Measurements from ENCODE around the gene PRR20G.

PRR20G gene

DNA sequence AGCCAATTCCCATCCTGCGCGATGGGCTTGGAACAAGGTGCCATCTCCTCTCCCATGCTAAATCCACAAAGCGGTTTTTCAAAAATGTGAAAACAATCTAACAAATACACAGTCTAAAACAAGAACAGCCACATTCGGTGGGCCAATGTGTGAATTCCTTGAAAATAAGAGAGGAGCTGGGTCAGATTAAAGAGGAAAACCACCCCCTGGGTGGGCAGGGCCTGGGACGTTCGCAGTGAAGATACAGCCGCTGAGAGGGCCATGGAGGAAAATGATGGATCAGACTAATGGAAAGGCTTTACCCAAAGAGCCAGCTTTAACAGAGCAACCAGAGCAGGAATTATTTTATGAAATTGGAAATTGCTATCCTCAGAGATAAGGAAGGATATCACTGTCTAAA, 27.4 kb downstream of the PRR20G start:
- H3K36me3 ChIP-seq (ENCODE audit: control insufficient read depth in 2 of 2, insufficient read depth in 1 of 2, low read length in 2 of 2) = no peaks in the 10 kb centered on the region
- no peak overlapping the region for H3K27ac ChIP-seq (ENCODE audit: extremely low read depth, low read depth, low read length)
- H3K4me3 ChIP-seq (ENCODE audit: low read depth, low read length) = no peak overlapping the region
- CTCF ChIA-PET = interaction anchor here (0.6 kb wide), 1 partner anchor 1086 kb away, joined by 3 read pairs; no protein-coding TSS in a partner anchor
- H3K9me3 ChIP-seq (ENCODE audit: control insufficient read depth, insufficient read depth, low read depth, low read length) = no peaks in the 10 kb centered on the region
- no peaks in the 10 kb centered on the region for H3K4me1 ChIP-seq (ENCODE audit: control insufficient read depth, insufficient read depth, low read length)
- POLR2A ChIA-PET = no interaction called here
- TF ChIP-seq HOXC10 (CRISPR knock-in tag; IDR thresholded peaks at IDR 0.05) (no peak), ZNF560 (tag by site-specific recombination; IDR thresholded peaks at IDR 0.05; ENCODE audit: borderline replicate concordance) (no peak), ZNF335 (tag by site-specific recombination; conservative IDR thresholded peaks at IDR 0.05) (no peak), ZNF311 (tag by site-specific recombination; IDR thresholded peaks at IDR 0.05; ENCODE audit: borderline replicate concordance) (no peak), ZBTB20 (tag by site-specific recombination; IDR thresholded peaks at IDR 0.05) (no peak)

DNA sequence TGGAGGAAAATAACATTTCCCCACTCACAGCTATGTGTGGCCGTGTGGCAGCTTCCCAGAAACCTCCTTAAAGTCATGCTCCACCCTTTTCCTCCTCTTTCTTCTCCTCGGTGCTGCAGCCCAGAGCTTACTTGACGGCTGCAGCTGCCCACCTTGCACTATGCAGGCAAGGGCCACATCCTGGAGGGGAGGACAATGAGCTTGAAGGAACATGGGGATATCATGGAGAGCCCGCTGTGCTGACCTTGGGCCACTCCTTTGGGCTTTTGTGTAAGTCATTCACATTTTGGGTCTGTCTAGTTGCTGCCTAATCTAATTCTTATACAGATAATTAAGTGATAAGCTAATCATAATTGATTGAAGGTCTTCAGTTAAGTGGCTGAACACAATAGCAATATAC, 28.0 kb downstream of the PRR20G start:
- no peak overlapping the region for H3K4me3 ChIP-seq (ENCODE audit: low read depth, low read length)
- ChIA-PET POLR2A (no interaction called here), CTCF (interaction anchor here (0.6 kb wide), 1 partner anchor 622 kb away, joined by 4 read pairs; no protein-coding TSS in a partner anchor)
- H3K4me1 ChIP-seq (ENCODE audit: control insufficient read depth, insufficient read depth, low read length) = no peaks in the 10 kb centered on the region
- TF ChIP-seq ZNF571 (tag by site-specific recombination; IDR thresholded peaks at IDR 0.05) = no peak
- no peak for TF ChIP-seq ZNF664 (tag by site-specific recombination; IDR thresholded peaks at IDR 0.05)
- TF ChIP-seq ZNF214 (tag by site-specific recombination; IDR thresholded peaks at IDR 0.05; ENCODE audit: borderline replicate concordance) = no peak
- TF ChIP-seq ZNF747 (tag by site-specific recombination; IDR thresholded peaks at IDR 0.05) = no peak
- TF ChIP-seq, protein P1, sequence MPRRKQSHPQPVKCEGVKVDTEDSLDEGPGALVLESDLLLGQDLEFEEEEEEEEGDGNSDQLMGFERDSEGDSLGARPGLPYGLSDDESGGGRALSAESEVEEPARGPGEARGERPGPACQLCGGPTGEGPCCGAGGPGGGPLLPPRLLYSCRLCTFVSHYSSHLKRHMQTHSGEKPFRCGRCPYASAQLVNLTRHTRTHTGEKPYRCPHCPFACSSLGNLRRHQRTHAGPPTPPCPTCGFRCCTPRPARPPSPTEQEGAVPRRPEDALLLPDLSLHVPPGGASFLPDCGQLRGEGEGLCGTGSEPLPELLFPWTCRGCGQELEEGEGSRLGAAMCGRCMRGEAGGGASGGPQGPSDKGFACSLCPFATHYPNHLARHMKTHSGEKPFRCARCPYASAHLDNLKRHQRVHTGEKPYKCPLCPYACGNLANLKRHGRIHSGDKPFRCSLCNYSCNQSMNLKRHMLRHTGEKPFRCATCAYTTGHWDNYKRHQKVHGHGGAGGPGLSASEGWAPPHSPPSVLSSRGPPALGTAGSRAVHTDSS (tag by site-specific recombination; IDR thresholded peaks at IDR 0.05) = no peak
- no peak for TF ChIP-seq SALL2 (tag by site-specific recombination; IDR thresholded peaks at IDR 0.05; ENCODE audit: borderline replicate concordance)
- no peak for TF ChIP-seq ZFP41 (tag by site-specific recombination; IDR thresholded peaks at IDR 0.05; ENCODE audit: borderline replicate concordance)
- TF ChIP-seq, protein P2, sequence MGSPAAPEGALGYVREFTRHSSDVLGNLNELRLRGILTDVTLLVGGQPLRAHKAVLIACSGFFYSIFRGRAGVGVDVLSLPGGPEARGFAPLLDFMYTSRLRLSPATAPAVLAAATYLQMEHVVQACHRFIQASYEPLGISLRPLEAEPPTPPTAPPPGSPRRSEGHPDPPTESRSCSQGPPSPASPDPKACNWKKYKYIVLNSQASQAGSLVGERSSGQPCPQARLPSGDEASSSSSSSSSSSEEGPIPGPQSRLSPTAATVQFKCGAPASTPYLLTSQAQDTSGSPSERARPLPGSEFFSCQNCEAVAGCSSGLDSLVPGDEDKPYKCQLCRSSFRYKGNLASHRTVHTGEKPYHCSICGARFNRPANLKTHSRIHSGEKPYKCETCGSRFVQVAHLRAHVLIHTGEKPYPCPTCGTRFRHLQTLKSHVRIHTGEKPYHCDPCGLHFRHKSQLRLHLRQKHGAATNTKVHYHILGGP (tag by site-specific recombination; IDR thresholded peaks at IDR 0.05) = no peak
- TF ChIP-seq ZNF354C (tag by site-specific recombination; IDR thresholded peaks at IDR 0.05; ENCODE audit: borderline replicate concordance, low read depth) = no peak
- TF ChIP-seq IKZF3 (tag by site-specific recombination; IDR thresholded peaks at IDR 0.05) = no peak
- no peak for TF ChIP-seq ZNF416 (tag by site-specific recombination; IDR thresholded peaks at IDR 0.05)
- TF ChIP-seq, protein P3, sequence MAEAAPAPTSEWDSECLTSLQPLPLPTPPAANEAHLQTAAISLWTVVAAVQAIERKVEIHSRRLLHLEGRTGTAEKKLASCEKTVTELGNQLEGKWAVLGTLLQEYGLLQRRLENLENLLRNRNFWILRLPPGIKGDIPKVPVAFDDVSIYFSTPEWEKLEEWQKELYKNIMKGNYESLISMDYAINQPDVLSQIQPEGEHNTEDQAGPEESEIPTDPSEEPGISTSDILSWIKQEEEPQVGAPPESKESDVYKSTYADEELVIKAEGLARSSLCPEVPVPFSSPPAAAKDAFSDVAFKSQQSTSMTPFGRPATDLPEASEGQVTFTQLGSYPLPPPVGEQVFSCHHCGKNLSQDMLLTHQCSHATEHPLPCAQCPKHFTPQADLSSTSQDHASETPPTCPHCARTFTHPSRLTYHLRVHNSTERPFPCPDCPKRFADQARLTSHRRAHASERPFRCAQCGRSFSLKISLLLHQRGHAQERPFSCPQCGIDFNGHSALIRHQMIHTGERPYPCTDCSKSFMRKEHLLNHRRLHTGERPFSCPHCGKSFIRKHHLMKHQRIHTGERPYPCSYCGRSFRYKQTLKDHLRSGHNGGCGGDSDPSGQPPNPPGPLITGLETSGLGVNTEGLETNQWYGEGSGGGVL (tag by site-specific recombination; IDR thresholded peaks at IDR 0.05) = no peak
- TF ChIP-seq RBAK (tag by site-specific recombination; IDR thresholded peaks at IDR 0.05) = no peak
- TF ChIP-seq ZNF132 (tag by site-specific recombination; IDR thresholded peaks at IDR 0.05; ENCODE audit: borderline replicate concordance) = no peak
- H3K36me3 ChIP-seq (ENCODE audit: control insufficient read depth in 2 of 2, insufficient read depth in 1 of 2, low read length in 2 of 2) = no peaks in the 10 kb centered on the region
- H3K9me3 ChIP-seq (ENCODE audit: control insufficient read depth, insufficient read depth, low read depth, low read length) = no peaks in the 10 kb centered on the region
- no peak overlapping the region for H3K27ac ChIP-seq (ENCODE audit: extremely low read depth, low read depth, low read length)
